ENCODE results near the gene RNF207. TPM values are rescaled to one million over a fixed set of nuclear protein-coding genes. Genes with fewer than 3 reads are reported as not detected.
A peak's percentile ranks its signal among the peaks of the same experiment; 100 is the strongest.

RNF207 gene
- total RNA-seq (9.2 and 17.2 TPM in 2 replicates), polyA plus RNA-seq (2.0 and 2.6 TPM in 2 replicates), polyA minus RNA-seq (ENCODE audit: low replicate concordance) (4.7 and 12.2 TPM in 2 replicates)
- polyA plus RNA-seq (2012): 0.90 and 1.6 TPM in 2 replicates

GRCh38 chr1:6205849-6206519 is at the start of gene RNF207:
RNF207 (plus strand) TSS chr1:6206119; CDS start chr1:6206536, 417 bp downstream.
- peaks cover 3% of the 10 kb centered on the region for H3K4me1 ChIP-seq (ENCODE audit: control insufficient read depth, extremely low read depth, insufficient read depth, low read length)
- H3K4me3 ChIP-seq (replicated peaks in 1 of 4; ENCODE audit: control extremely low read depth in 1 of 4, insufficient read depth in 1 of 4, low read depth in 3 of 4, low read length in 4 of 4): peak within 1 kb of the TSS; percentile 22 to 53 (median 30)
- H3K79me2 ChIP-seq (ENCODE audit: control insufficient read depth, insufficient read depth, low read length): no peaks in the 10 kb centered on the region
- H4K20me1 ChIP-seq (ENCODE audit: control insufficient read depth, extremely low read depth, insufficient read depth, low read length): no peaks in the 10 kb centered on the region
- peak within 1 kb of the TSS; percentile 34 for H3K27ac ChIP-seq (ENCODE audit: insufficient read depth, low read length)
- peak within 1 kb of the TSS; percentile 84 for H2AFZ ChIP-seq (ENCODE audit: low read length)
- peak; percentile 32 to 81 for DNase-seq (ENCODE audit: low read depth in 2 of 2)
- H3K4me2 ChIP-seq (ENCODE audit: extremely low read depth, insufficient read depth, low read length): peak within 1 kb of the TSS; percentile 88
- no peaks in the 10 kb centered on the region for H3K27me3 ChIP-seq (ENCODE audit: control insufficient read depth, insufficient read depth, low read length)
- H3K9me3 ChIP-seq (ENCODE audit: control insufficient read depth, insufficient read depth, low read depth, low read length): no peaks in the 10 kb centered on the region
- TF ChIP-seq, protein P1, sequence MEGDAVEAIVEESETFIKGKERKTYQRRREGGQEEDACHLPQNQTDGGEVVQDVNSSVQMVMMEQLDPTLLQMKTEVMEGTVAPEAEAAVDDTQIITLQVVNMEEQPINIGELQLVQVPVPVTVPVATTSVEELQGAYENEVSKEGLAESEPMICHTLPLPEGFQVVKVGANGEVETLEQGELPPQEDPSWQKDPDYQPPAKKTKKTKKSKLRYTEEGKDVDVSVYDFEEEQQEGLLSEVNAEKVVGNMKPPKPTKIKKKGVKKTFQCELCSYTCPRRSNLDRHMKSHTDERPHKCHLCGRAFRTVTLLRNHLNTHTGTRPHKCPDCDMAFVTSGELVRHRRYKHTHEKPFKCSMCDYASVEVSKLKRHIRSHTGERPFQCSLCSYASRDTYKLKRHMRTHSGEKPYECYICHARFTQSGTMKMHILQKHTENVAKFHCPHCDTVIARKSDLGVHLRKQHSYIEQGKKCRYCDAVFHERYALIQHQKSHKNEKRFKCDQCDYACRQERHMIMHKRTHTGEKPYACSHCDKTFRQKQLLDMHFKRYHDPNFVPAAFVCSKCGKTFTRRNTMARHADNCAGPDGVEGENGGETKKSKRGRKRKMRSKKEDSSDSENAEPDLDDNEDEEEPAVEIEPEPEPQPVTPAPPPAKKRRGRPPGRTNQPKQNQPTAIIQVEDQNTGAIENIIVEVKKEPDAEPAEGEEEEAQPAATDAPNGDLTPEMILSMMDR (conservative IDR thresholded peaks at IDR 0.05 in 1 of 2, IDR thresholded peaks at IDR 0.05 in 1 of 2; ENCODE audit: low read depth in 1 of 2, low read length in 2 of 2): no peak
- no peak for TF ChIP-seq EZH2 (IDR thresholded peaks at IDR 0.05; ENCODE audit: low read length, missing control alignments)
- peak within 1 kb of the TSS; percentile 16 for H3K9ac ChIP-seq (ENCODE audit: insufficient read depth, low read length)
- H3K36me3 ChIP-seq (ENCODE audit: control insufficient read depth, insufficient read depth, low read length): no peaks in the 10 kb centered on the region

- Histone ChIP-seq H3K4me2 (ENCODE audit: extremely low read depth, insufficient read depth, low read length) (no peak overlapping the region), H3K4me3 (replicated peaks in 1 of 4; ENCODE audit: control extremely low read depth in 1 of 4, insufficient read depth in 1 of 4, low read depth in 3 of 4, low read length in 4 of 4) (no peak overlapping the region), H3K36me3 (ENCODE audit: control insufficient read depth, insufficient read depth, low read length) (no peaks in the 10 kb centered on the region), H3K79me2 (ENCODE audit: control insufficient read depth, insufficient read depth, low read length) (no peaks in the 10 kb centered on the region), H2AFZ (ENCODE audit: low read length) (no peak overlapping the region), H3K4me1 (ENCODE audit: control insufficient read depth, extremely low read depth, insufficient read depth, low read length) (no peaks in the 10 kb centered on the region), H3K27ac (ENCODE audit: insufficient read depth, low read length) (no peak overlapping the region), H3K27me3 (ENCODE audit: control insufficient read depth, insufficient read depth, low read length) (no peaks in the 10 kb centered on the region), H3K9me3 (ENCODE audit: control insufficient read depth, insufficient read depth, low read depth, low read length) (no peaks in the 10 kb centered on the region), H4K20me1 (ENCODE audit: control insufficient read depth, extremely low read depth, insufficient read depth, low read length) (no peaks in the 10 kb centered on the region), H3K9ac (ENCODE audit: insufficient read depth, low read length) (no peak overlapping the region)
- TF ChIP-seq, protein P1 (conservative IDR thresholded peaks at IDR 0.05 in 1 of 2, IDR thresholded peaks at IDR 0.05 in 1 of 2; ENCODE audit: low read depth in 1 of 2, low read length in 2 of 2): no peak
- no peak for TF ChIP-seq EZH2 (IDR thresholded peaks at IDR 0.05; ENCODE audit: low read length, missing control alignments)
- peak in 1 of 2 donors; percentile 23 for DNase-seq (ENCODE audit: low read depth in 2 of 2)
Measured at GRCh38 chr1:6157132-6157527, 48.8 kb upstream of the RNF207 start.

DNA sequence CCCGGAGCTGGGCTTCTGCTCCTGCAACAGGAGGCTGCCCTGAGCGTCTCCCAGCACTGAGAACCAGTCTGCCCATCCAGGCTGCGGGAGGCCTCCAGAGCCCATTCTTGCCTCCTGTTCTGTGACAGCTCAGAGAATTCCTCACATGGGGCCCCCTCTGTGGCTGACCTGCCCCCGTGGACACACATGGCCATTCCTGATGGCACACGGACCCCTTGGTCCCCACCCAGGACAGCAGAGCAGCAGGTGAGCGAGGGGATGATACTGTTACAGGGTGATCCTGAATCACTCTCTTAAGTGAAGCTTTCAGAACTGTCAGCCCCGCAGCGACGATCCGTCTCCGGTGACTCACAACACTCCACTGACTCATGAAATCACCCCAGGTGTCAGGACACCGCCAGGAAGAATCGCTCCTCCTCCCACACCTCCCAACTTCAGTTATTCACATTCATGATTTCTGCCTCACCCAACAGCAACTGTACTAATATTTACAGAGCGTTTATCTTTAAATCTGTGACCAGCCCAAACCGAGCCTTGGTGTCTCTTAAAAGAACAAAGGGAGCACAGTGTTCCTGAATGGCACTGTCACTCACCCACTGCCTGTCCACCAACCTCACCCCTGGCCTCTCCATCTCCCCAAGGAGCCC is 48.3 kb upstream of the RNF207 start:
- no peak overlapping the region for H3K9ac ChIP-seq (ENCODE audit: insufficient read depth, low read length)
- no peak overlapping the region for H3K4me3 ChIP-seq (replicated peaks in 1 of 4; ENCODE audit: control extremely low read depth in 1 of 4, insufficient read depth in 1 of 4, low read depth in 3 of 4, low read length in 4 of 4)
- no peak overlapping the region for H3K27ac ChIP-seq (ENCODE audit: insufficient read depth, low read length)
- no peaks in the 10 kb centered on the region for H3K4me1 ChIP-seq (ENCODE audit: control insufficient read depth, extremely low read depth, insufficient read depth, low read length)
- DNase-seq (ENCODE audit: low read depth in 2 of 2): peak in 1 of 2 donors; percentile 64
- no peaks in the 10 kb centered on the region for H3K79me2 ChIP-seq (ENCODE audit: control insufficient read depth, insufficient read depth, low read length)
- no peaks in the 10 kb centered on the region for H3K27me3 ChIP-seq (ENCODE audit: control insufficient read depth, insufficient read depth, low read length)
- no peaks in the 10 kb centered on the region for H3K9me3 ChIP-seq (ENCODE audit: control insufficient read depth, insufficient read depth, low read depth, low read length)
- no peaks in the 10 kb centered on the region for H3K36me3 ChIP-seq (ENCODE audit: control insufficient read depth, insufficient read depth, low read length)
- no peak for TF ChIP-seq EZH2 (IDR thresholded peaks at IDR 0.05; ENCODE audit: low read length, missing control alignments)
- TF ChIP-seq, protein P1 (conservative IDR thresholded peaks at IDR 0.05 in 1 of 2, IDR thresholded peaks at IDR 0.05 in 1 of 2; ENCODE audit: low read depth in 1 of 2, low read length in 2 of 2): no peak
- H4K20me1 ChIP-seq (ENCODE audit: control insufficient read depth, extremely low read depth, insufficient read depth, low read length): no peaks in the 10 kb centered on the region
- H3K4me2 ChIP-seq (ENCODE audit: extremely low read depth, insufficient read depth, low read length): no peak overlapping the region
- no peak overlapping the region for H2AFZ ChIP-seq (ENCODE audit: low read length)
